Fibroblast of mammary gland (primary cell): ENCODE data around the gene DMGDH.

Experiments
- DNase-seq: peaks from one replicate; pipeline ENCODE4 v3.0.0-alpha.2; 2010; ENCODE audit warnings: low read depth
- H3K4me3 ChIP-seq: 2 replicates; pipeline ENCODE4 v1.5.1; 2011; ENCODE audit warnings: low read depth, mild to moderate bottlenecking, low read length, moderate library complexity; ENCODE audit not compliant: control insufficient read depth
- CTCF ChIP-seq: conservative IDR thresholded peaks from 2 replicates; pipeline ENCODE4 v1.5.1; 2011; ENCODE audit warnings: low read depth, low read length, inconsistent platforms; ENCODE audit not compliant: control insufficient read depth, insufficient read depth

The DMGDH gene

DNA sequence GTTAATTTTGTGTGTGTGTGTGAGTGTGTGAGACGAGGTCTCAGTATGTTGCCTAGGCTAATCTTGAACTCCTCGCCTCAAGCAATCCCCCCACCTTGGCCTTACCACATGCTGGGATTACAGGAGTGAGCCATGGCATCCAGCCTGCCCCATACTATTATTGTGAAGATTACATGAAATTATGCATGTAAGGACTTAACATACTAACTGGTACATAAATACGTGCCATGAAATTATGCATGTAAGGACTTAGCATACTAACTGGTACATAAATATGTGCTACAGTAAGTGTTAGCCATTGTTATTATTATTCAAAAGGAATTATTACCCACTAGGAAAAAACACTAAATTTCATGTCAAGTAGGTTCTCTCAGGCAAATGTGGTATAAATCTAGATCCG, 16.2 kb downstream of the DMGDH start:
- no peak for TF ChIP-seq CTCF

GRCh38 chr5:79050498-79050897, 19.0 kb downstream of the DMGDH start:
- no peak for DNase-seq
- H3K4me3 ChIP-seq = no peak overlapping the region
- no peak for TF ChIP-seq CTCF

More for the DNA sequence above, 16.2 kb downstream of the DMGDH start:
- no peak for DNase-seq
- H3K4me3 ChIP-seq = no peak overlapping the region

DNA sequence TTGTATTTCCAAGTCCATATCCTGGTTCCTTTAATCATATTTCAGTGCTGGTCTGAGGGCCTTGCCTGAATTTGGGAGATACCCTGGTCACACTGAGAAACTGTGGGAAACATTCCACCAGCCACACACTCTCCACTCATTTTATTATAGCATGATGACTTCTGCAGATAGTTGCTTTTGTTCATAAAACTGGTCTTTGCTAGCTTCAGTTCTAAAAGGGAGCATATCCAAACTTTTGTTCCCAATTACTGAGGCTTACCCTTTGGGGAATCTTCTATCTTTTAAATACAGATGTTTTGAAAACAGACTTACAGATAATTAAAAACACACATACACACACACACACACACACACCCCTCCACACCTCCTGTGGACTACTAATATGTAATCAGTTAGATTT, 21.0 kb downstream of the DMGDH start:
- TF ChIP-seq CTCF = no peak
- H3K4me3 ChIP-seq = no peak overlapping the region
- DNase-seq = no peak

GRCh38 chr5:79047199-79047598, 22.3 kb downstream of the DMGDH start:
- DNase-seq = no peak
- TF ChIP-seq CTCF = no peak
- no peak overlapping the region for H3K4me3 ChIP-seq

GRCh38 chr5:79042188-79042587, 27.3 kb downstream of the DMGDH start:
- no peak overlapping the region for H3K4me3 ChIP-seq
- DNase-seq = no peak
- TF ChIP-seq CTCF = no peak

DNA sequence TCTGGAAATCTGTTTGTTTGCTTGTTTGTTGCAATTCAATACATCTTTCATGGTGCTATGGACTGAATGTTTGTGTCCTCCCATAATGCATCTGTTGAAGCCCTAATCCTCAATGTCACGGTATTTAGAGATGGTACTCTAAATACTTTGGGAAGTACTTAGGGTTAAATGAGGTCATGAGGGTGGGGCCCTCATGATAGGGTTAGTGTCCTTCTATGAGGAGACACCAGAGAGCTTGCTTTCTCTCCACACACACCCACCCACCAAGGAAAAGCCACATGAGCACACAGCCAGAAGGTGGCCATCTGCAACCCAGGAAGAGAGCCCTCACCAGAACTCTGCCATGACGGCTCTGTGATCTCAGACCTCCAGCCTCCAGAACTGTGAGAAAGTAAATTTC, 32.7 kb downstream of the DMGDH start:
- DNase-seq = no peak
- no peak for TF ChIP-seq CTCF

GRCh38 chr5:79035237-79035636, 34.2 kb downstream of the DMGDH start:
- no peak overlapping the region for H3K4me3 ChIP-seq
- no peak for DNase-seq
- TF ChIP-seq CTCF = no peak

More for the DNA sequence above, 32.7 kb downstream of the DMGDH start:
- no peak overlapping the region for H3K4me3 ChIP-seq
